NCI-H1048 (cell line): ENCODE results near the gene DZIP1.

Experiments used
- DNase-seq: peaks from one replicate; lab custom pipeline; 2025; lab: John Stamatoyannopoulos, UW

Gene DZIP1

DNA sequence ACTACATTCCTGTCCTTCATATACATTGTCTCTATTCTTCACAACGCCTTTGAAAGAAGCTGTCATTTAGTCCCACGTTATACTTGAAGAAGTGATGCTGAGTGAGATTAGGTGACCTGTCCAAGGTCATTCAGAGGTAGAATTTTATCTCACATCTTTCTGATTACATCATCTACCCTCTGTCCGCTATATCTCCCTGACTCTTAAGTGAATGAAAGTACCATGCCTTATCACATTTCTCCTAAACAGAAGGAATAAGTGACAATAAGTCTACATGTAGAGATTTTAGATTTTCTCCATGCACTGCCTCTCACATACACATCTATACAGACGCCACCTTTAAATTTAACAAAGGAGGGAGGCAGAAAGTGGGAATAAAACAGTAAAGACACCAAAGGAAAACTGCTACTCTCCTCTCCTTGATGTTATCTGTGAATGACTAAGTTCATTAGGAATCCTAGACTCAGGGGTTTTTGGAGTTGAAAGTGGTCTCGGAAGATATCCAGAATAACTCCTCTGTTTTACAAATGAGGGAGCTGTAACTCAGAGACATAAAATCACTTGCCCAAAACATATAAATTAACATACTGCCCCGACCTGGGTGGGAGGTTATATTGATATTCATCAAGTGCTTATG is 96.9 kb downstream of the DZIP1 start:
- no peak for DNase-seq

DNA sequence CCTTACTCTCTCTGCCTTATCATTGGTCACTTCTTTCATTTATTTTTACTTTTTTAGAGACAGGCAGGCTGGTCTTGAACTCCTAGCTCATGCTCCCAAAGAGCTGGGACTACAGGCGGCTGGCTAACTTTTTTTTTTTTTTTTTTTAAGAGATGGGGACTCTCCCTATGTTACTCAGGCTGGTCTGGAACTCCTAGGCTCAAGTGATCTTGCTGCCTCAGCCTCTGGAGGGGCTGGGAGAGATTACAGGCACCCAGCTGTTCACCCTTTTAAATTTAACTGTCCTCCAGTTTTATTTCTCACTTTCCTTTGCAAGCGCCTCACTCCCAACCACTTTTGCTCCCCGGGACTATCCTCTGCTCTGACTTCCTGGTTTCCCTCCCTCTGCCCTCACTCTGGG is 97.6 kb downstream of the DZIP1 start:
- no peak for DNase-seq

DNA sequence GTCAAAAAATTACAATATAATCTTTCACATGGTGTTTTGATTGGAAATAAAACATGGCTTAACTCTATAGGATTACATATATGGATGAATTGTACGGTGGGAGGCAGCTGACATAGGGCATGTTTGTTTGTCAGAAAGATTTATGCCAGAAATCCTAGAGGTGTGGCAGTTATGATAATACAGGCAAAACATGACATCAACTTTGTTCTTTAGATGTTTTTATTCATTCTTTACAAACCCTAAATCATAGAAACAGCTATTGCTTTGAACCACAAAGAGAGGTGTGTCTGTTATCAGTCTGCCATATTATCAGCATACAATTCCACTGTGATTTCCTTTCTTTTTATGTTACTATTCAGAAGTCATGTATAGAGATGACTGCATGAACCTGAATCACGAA is 100.2 kb downstream of the DZIP1 start:
- no peak for DNase-seq

DNA sequence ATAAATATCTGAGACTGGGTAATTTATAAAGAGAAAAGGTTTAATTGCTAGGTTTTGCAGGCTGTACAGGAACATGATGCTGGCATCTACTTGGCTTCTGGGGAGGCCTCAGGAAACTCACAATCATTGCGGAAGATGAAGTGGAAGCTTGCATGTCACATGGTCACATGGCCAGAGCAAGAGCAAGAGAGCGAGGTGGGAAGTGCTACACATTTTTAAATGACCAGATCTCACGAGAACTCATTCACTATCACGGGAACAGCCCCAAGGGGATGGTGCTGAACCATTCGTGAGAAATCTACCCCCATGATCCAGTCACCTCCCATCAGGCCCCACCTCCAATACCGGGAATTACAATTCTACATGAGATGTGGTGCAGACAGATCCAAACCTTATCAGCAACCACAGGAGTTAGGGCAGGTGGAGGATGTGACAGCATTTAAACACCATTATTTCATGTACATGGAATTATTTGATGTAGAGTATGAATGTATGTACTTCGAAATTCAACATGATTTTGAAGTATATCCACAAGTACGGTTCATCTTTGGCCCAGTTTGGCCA is 102.5 kb downstream of the DZIP1 start:
- DNase-seq, result no peak

DNA sequence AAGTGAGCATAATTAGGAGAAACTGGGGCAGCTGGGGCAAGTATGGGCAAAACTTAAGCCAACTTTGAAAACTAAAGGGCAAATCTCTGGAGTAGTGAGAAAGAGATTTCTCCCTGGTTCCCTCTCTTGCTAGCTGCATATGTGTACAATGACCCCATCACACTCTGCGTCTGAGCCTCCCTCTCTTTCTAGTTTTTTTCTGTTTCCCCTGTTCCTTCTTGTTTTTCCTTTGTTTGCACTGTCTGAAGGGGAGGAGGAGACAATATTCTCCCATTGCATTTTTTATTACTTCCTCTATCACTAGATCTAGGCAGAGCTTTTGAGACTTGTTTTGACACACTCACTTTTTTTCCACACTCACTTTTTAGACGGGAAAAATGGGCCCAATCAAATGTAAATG is 103.2 kb downstream of the DZIP1 start:
- no peak for DNase-seq

DNA sequence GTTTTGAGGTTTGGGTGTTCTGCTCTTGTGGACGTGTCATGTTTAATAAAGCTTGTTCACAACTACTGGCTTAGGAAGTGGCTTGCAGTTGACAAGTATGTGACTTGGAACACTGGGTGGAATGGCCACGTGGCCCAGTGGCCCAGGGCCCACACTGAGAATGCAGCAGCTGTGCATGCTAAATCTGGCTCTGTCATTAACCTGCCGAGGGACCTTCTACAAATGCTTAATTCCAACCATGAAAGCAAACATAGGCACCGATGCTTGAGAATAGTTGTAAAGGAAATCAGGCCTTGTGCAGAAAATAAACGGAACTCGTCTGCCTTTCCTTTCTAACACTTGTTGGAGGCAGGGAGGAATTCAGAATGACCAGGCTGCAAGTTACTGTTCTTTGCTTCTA is 103.6 kb downstream of the DZIP1 start:
- DNase-seq, result no peak

DNA sequence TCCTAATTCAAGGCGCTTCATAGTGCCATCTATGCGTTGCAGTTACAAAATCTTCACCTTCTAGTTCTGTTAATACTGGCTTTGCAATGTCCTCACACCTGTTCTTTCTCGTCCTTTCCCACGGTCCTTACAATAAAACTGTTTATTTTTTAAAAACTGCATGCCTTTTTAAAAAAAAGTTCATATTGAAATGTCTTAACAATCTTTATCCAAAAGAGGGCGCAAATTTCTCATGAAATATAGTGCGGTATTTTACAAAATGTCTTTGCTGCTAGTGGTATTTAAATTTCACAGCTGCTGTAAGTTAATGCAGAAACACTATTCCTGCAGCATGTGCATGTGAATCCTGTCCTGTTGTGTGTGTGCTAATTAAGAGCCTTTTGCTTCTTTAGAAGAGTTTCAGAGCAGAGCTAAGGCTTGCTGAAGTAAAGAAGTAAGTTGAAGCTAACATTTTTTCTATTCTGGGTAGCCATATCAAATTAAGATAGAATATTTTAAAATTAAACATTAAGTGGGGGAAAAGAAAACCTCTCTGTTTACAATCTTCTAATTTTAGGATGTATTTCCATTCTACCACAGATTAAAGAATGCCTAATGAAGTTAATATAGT is 107.8 kb downstream of the DZIP1 start:
- DNase-seq, result no peak

DNA sequence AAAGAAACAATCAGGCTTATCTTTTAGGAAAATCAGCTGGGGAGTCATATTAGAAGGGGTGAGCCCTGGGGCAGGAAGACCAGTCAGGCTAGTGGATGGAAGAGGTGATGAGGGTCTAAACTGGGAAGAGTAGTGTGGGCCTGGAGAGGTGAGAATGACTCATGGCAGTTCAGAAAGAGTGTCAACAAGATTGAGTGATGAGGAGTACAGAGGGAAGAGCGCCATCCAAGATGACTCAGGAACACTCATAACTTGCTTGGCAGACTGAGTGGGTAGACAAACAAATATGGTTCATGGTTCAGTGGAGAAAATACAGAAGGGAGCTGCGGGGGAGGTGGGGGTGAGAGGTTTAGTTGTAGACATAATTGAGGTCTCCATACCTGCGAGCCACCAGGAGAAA is 109.3 kb downstream of the DZIP1 start:
- DNase-seq, result no peak

DNA sequence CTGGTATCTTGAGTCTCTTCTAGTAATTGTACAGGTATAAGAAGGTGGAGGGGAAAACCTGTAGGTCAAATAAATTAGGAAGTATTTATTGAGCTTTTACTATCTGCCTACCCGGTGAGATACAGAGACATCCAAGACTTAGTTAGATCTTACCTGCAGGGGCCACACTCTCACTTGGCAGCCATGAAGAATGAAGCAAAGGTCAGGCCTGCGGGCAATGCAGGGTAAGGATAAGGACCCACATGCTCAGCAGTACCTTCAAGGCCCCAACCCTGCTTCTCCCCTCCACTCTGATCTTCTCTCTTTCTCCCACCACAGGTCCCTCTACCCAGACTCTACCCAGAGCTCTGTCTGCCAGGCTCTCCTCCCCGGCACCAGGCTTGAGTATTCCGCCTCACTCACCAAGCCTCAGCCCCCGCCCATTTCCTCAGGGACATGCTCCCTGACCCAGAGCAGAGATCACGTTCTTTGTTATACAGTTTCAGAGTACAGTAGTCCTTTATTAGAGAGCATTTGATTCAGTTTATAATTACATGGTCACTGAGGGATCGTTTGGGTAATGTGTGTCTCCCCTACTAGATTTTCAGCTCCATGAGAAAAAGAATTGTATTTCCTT is 110.9 kb downstream of the DZIP1 start:
- DNase-seq, result no peak

DNA sequence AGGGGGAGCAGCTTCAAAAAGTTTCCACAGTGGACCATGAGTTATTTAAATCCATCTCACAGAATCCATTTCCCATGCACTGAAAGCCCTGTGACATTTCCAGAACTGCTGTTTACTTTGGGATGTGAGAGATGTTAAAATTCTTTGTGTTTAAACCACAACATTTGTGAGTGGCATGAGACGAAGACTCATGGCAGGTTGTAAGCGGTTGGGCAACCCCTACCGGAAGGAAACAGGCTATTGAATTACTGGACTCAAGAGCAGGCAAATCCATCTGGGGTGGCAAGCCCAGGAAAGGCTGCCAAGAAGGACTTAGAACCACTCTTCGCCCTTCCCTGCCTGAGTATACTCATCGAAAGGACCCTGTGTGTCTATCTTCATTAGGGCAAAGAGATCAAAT is 114.3 kb downstream of the DZIP1 start:
- DNase-seq, result no peak
